Ascending aorta (tissue), 2 donors: ENCODE results near the gene LRPPRC. TPM values are rescaled to one million over a fixed set of nuclear protein-coding genes. Genes with fewer than 3 reads are reported as not detected.

Experiments
- DNase-seq, 2 donors: peaks; one replicate each; pipeline ENCODE4 v3.0.0-alpha.2; 2019; ENCODE audit warnings: low spot score in 2 of 2
- H3K27ac ChIP-seq, 2 donors: fragments of 200-600 bp; sonication (generic); one replicate each; pipeline ENCODE4 v1.5.1; 2016 to 2017; ENCODE audit warnings: mild to moderate bottlenecking in 1 of 2
- H3K27me3 ChIP-seq: fragments of 200-600 bp; sonication (generic); one replicate; pipeline ENCODE4 v1.5.1; 2017
- H3K36me3 ChIP-seq, 2 donors: fragments of 200-600 bp; sonication (generic); one replicate each; pipeline ENCODE4 v1.5.1; 2016
- H3K4me1 ChIP-seq, 2 donors: fragments of 200-600 bp; sonication (generic); one replicate each; pipeline ENCODE4 v1.5.1; 2016 to 2017; ENCODE audit warnings: mild to moderate bottlenecking in 1 of 2
- H3K4me3 ChIP-seq, 2 donors: fragments of 200-600 bp; sonication (generic); one replicate each; pipeline ENCODE4 v1.5.1; 2016 to 2017; ENCODE audit warnings: mild to moderate bottlenecking in 1 of 2
- H3K9me3 ChIP-seq, 2 donors: fragments of 200-600 bp; sonication (generic); one replicate each; pipeline ENCODE4 v1.5.1; 2016
- CTCF ChIP-seq, 3 experiments: fragments of 200-600 bp in 2 of 3; fragments of 450-650 bp in 1 of 3; sonication (generic) in 2 of 3; IDR thresholded peaks; one replicate each; pipeline ENCODE4 v1.5.1; 2016 to 2019; ENCODE audit warnings: antibody characterized with exemption in 3 of 3, mild to moderate bottlenecking in 1 of 3, moderate library complexity in 1 of 3
- intact Hi-C: fragments of 100-400 bp; cut with DNase I; formaldehyde crosslinking; loops from one replicate; pipeline ENCODE4 v1.15.1; 2023
- total RNA-seq: library from RNA; depleted of rRNA; stranded (reverse); fragments of >200 nt; gene quantifications from one replicate; pipeline ENCODE4 v1.1.0, GENCODE V29; 2016

LRPPRC gene
- total RNA-seq, 1 donor from 2014 or later = 78.1 TPM

- DNase-seq = no peak
- intact Hi-C loops = no loop called here
- Histone ChIP-seq H3K4me1 (no peaks in the 10 kb centered on the region), H3K36me3 (no peaks in the 10 kb centered on the region), H3K9me3 (no peaks in the 10 kb centered on the region), H3K27ac (no peak within 1 kb of the TSS), H3K4me3 (no peak within 1 kb of the TSS), H3K27me3 (no peaks in the 10 kb centered on the region)
- TF ChIP-seq CTCF (IDR thresholded peaks at IDR 0.05) = no peak
These were observed 157.1 kb downstream of the LRPPRC start, which contains the start of the genes ABCG5 and ABCG8 for GRCh38 chr2:43838560-43839267. Gene ABCG5, minus strand, starts transcription at chr2:43838839. Its CDS starts 160 bp downstream, at chr2:43838679. Gene ABCG8, plus strand, starts transcription at chr2:43838971. Its CDS starts 83 bp downstream, at chr2:43839054.

- Histone ChIP-seq H3K27me3 (no peaks in the 10 kb centered on the region), H3K36me3 (no peaks in the 10 kb centered on the region), H3K9me3 (no peaks in the 10 kb centered on the region), H3K4me1 (no peaks in the 10 kb centered on the region), H3K27ac (no peak overlapping the region), H3K4me3 (no peak overlapping the region)
- no peak for TF ChIP-seq CTCF (IDR thresholded peaks at IDR 0.05)
- DNase-seq = no peak
- intact Hi-C loops = no loop called here
These were observed 157.8 kb downstream of the LRPPRC start for GRCh38 chr2:43837831-43838559.

GRCh38 chr2:43837033-43837432 is 158.8 kb downstream of the LRPPRC start:
- Histone ChIP-seq H3K9me3 (no peaks in the 10 kb centered on the region), H3K27me3 (no peaks in the 10 kb centered on the region), H3K27ac (no peak overlapping the region), H3K4me1 (no peaks in the 10 kb centered on the region), H3K36me3 (no peaks in the 10 kb centered on the region), H3K4me3 (no peak overlapping the region)
- no peak for DNase-seq
- intact Hi-C loops = no loop called here
- TF ChIP-seq CTCF (IDR thresholded peaks at IDR 0.05) = no peak

Other genes starting within 250 kb of the LRPPRC start
- 2.9 TPM for gene DYNC2LI1, start 221.9 kb downstream of the LRPPRC start, total RNA-seq
- gene ABCG5, start 157.2 kb downstream of the LRPPRC start, total RNA-seq = 4.0 TPM
- gene ABCG8, start 157.0 kb downstream of the LRPPRC start, total RNA-seq = not detected
- gene PPM1B, start 172.9 kb upstream of the LRPPRC start, total RNA-seq = 27.9 TPM